Fibroblast of peridontal ligament (primary cell): ENCODE measurements around the gene ITPRID1.
"Not testable (repeated sequence)": the region's sequence is repeated elsewhere in the genome, so short reads cannot be mapped to it uniquely, and the experiment has no call there.

Source experiments
- DNase-seq: peaks from one replicate; pipeline ENCODE4 v3.0.0-alpha.2; 2010; ENCODE audit errors: extremely low read depth

Gene ITPRID1

GRCh38 chr7:31513790-31514189 is at the start of gene ITPRID1:
TSS of gene ITPRID1 (plus strand) at chr7:31514090. CDS start at chr7:31553025, 38,935 bp downstream.
- no peak for DNase-seq

GRCh38 chr7:31464601-31465000 is 49.3 kb upstream of the ITPRID1 start:
- DNase-seq = no peak

GRCh38 chr7:31465285-31465684 is 48.6 kb upstream of the ITPRID1 start:
- DNase-seq = no peak

- no peak for DNase-seq
These were observed 47.9 kb upstream of the ITPRID1 start for GRCh38 chr7:31466036-31466435.

GRCh38 chr7:31470883-31471282 is 43.0 kb upstream of the ITPRID1 start:
- DNase-seq = not testable (repeated sequence)

- DNase-seq = no peak
These were observed 38.5 kb upstream of the ITPRID1 start for GRCh38 chr7:31475368-31475767.

GRCh38 chr7:31476073-31476745 is 37.7 kb upstream of the ITPRID1 start:
- no peak for DNase-seq

GRCh38 chr7:31476941-31477677 is 36.8 kb upstream of the ITPRID1 start:
- DNase-seq = no peak

- no peak for DNase-seq
These were observed 35.9 kb upstream of the ITPRID1 start for GRCh38 chr7:31478018-31478417.

- DNase-seq = no peak
These were observed 35.2 kb upstream of the ITPRID1 start for GRCh38 chr7:31478721-31479120.

GRCh38 chr7:31487071-31487470 is 26.8 kb upstream of the ITPRID1 start:
- DNase-seq = no peak

- DNase-seq = no peak
These were observed 26.4 kb upstream of the ITPRID1 start for GRCh38 chr7:31487476-31487875.

- DNase-seq = no peak
These were observed 25.2 kb upstream of the ITPRID1 start for GRCh38 chr7:31488562-31489203.

- DNase-seq = no peak
These were observed 23.0 kb upstream of the ITPRID1 start for GRCh38 chr7:31490796-31491314.

GRCh38 chr7:31492086-31492485 is 21.8 kb upstream of the ITPRID1 start:
- DNase-seq = no peak

- no peak for DNase-seq
These were observed 20.1 kb upstream of the ITPRID1 start for GRCh38 chr7:31493714-31494181.

- DNase-seq = no peak
These were observed 19.5 kb upstream of the ITPRID1 start for GRCh38 chr7:31494421-31494820.

GRCh38 chr7:31495653-31496052 is 18.2 kb upstream of the ITPRID1 start:
- DNase-seq = no peak

GRCh38 chr7:31497516-31497915 is 16.4 kb upstream of the ITPRID1 start:
- DNase-seq = no peak

- DNase-seq = no peak
These were observed 13.2 kb upstream of the ITPRID1 start for GRCh38 chr7:31500656-31501055.

GRCh38 chr7:31508823-31509222 is 5.1 kb upstream of the ITPRID1 start:
- DNase-seq = no peak

- no peak for DNase-seq
These were observed 1.7 kb upstream of the ITPRID1 start for GRCh38 chr7:31512166-31512565.
